ENCODE data around the gene STAG2.

Gene STAG2

DNA sequence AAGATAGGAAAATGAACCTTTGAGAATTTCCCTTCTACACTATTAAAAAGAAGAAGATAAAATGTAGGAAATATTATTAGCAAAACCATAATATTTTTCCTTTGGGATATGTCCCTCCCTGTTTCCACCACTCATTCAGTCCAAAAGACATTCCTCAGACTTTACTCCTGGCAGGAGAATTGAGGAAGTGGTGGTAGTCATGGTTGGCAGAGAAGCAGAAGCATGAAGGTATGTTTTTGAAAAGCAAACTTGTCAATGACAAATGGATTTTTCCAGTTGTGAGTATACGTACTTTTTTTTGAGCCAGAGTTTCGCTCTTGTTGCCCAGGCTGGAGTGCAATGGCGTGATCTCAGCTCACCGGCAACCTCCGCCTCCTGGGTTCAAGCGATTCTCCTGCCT is 13.7 kb downstream of the STAG2 start:
- no peak for DNase-seq (ENCODE audit: low read depth)

DNA sequence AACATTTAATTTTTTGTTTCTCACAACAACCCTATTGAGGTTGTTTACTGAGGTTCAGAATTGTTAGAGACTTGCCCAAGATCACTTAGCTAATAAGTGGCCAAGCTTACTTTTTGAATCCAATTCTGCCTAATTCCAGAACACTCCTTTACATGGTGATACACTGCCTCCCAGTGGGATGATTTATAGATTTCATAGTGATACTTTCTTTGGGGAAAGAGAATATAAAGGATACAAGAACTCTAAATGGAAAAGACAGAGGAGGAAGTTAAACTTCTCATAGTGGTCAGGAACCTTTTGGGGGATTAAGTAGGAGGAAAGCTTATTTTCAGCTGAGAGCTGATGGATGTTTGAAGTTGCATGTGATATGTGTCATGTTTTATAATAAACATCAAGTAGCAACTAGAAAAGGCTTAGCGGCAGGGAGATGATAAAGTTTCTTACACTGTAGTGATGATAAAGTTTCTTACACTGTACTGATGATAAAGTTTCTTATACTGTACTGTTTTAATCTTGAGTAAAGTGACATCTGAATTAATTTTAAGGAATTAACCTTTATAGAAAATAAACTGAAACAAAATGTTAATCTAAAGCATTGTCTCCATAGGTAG is 15.3 kb downstream of the STAG2 start:
- no peak for DNase-seq (ENCODE audit: low read depth)

DNA sequence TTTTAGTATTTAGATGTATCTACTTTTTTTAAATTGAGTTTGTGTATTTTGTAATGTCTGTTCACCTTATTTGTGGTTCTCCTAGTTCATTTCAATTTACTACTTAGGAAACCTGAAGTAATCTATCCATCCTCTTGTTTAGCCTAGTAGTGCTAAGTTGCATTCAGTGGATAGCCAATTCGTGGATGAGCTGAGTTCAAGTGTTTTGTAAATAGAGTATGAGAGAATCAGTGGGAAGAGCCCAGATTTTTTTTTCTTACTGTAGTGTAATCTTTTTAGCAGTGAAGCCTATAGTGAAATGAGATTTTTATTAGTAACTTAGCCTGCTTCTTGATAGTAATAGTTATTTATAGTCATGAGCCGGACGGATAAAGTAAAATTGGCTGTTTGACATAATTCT is 21.7 kb downstream of the STAG2 start:
- DNase-seq (ENCODE audit: low read depth): no peak

DNA sequence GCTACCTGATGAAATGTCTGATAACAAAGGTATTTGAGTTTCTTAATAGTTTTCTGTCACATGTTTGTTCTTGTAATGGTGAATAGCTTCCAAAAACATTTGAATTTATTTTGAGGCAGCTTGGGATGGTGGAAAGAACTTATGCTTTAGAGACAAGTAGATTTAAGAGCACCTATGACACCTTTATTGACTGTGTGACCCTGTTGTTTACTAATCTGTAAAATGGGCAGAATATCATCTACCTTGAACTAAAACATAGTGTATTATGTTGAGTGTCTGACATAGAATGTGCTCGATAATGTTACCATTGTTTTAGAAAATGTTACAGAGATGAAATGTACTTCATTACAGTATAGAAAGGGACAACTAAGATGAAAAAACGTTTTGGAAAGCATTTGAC is 24.9 kb downstream of the STAG2 start:
- no peak for DNase-seq (ENCODE audit: low read depth)

DNA sequence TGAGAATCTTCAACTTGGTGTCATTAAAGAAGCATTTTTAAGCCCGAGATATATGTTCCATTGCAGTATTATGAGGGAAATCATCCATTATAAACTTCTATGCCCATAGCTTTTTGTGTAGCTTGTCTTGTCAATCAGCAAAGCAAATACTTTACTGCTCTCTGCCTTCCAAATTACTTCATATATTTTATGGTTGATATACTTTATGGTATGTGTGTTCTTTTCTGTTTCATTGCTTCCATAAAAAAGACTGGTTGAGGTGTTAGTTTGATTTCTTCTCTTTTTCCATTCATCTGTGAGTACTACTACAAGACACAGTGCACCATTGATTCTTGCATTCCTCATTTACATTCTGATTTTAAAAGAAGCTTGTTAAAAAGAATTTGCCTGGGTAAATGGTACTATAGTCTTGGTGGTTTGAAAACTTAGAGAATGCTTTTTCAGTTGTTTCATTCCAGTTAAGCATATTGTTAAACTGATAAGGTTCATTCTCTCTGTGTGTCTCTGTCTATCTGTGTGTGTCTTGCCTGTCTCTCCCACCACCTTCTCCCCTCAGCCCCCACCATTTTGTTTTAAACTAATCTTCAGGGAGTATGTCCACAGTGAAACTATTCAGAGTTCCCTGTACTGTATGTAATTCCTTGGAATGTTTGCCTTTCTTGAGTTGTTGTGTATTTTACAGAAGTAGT is 27.1 kb downstream of the STAG2 start:
- no peak for DNase-seq (ENCODE audit: low read depth)

DNA sequence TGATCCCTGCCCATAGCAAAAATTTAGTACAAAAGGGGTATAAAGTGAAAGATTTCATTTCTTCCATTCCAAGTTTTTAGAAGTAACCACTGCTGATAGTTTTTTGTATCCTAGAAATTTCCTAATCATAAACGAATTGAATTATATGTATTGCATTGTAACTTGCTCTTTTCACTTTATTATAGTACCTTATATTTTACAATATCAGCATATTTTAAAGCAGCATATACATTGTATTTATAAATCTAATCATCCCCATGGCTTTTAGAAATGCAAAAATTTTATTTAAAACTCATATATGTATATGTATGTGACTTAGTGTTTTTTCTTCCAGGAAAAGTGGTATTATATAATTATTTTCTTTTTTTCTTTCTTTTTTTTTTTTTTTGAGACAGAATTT is 27.7 kb downstream of the STAG2 start:
- DNase-seq (ENCODE audit: low read depth): no peak

DNA sequence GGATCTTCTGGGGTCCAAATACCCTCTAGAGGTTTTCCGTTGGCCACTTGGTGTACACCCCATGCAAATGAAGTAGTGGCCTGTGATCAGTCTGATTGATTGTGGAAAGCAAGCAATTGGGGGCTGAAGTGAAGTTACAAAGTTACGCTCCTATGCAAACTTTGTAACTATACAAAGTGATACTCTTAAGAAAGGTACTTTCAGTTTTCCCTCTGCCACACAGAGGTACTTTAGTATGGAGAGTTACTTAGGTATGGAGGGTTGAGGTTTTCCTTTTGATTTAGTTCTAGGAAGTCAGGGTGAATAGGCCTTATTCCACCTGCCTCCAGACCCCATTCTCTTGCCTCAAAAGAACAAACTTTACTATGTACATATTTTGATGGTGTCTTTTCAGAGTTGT is 28.7 kb downstream of the STAG2 start:
- DNase-seq (ENCODE audit: low read depth): no peak

DNA sequence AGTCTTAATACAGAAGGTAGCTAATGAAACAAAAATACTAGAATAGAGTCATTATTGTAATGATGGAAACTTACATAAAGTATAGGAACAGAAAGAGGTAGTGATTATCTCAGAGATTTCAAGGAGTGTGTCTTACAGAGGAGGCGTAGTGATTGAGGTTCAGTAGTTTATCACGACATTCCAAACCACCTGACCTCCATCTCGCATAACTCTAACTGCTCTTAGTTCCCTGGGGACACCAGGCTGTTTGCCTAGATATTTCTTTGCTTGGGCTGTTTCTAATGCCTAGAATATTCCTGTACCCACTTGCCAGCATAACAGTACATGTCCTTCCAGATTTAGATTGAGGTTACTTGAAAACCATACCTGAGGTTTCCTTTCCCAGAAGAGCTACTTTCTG is 29.1 kb downstream of the STAG2 start:
- DNase-seq (ENCODE audit: low read depth): no peak

DNA sequence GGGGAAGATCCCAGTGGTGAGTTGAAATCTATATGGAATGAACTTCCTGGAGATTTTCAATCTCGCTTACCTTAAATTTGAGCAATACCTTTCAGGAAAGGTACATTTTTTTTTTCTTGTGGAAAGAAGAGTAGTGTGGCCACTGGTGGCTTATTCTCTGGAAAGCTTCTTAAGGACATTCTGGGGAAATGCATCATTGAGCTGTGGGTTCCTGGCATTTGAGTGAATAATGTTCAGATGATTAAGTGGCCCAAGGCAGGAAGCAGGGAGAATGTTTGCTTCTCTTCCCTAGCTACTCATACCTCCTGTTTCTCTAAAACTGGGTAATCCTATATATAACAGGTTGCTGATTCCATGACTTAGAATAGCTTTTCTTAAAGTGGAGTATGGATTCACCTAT is 31.8 kb downstream of the STAG2 start:
- no peak for DNase-seq (ENCODE audit: low read depth)

DNA sequence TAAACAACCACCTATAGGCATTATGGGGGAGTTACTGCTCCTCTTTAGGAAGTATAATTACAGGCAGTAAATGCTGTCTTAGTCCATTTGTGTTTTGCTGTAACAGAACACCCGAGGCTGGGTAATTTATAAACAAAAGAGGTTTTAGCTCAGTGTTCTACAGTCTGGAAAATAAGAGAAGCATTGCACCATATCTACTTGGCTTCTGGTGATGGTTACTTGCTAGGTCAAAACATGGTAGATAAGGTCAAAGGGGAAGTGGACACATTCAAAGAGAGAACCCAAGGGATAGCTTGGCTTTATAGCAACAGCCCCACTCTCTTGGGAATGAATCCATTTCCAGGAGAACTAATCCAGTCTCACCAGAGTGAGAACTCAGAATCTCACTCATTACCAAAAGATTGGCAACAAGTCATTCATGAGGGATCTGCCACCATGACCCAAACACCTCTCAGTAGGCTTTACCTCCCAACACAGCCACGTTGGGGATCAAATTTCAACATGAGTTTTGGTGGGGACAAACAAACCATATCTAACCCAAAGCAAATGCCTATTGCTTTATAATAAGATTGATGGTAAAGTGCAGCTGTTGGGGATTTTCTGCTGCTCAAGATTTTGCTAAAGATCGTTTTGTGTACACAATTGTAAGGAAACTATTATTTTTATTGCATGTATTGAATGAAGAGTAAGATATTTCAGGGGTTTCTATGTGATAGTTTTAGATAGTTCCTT is 32.6 kb downstream of the STAG2 start:
- DNase-seq (ENCODE audit: low read depth): no peak

DNA sequence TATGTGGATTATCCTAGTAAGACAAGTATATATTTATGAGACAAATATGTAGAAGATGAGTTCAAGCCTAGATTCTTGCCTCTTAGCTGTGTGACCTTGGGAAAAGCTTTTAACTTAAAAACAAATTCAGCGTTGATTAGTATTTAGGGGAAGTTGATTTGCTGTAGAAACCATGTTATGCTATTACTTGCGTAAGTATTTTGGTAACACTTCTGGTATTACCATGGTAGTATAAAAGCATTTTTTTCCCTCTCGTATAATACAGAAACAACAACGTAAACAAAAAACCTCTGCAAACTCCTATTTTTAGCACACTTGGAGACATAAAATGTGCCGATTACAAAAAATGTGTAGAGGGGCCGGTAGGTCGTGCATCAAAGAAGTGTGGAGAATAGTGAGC is 33.2 kb downstream of the STAG2 start:
- no peak for DNase-seq (ENCODE audit: low read depth)

DNA sequence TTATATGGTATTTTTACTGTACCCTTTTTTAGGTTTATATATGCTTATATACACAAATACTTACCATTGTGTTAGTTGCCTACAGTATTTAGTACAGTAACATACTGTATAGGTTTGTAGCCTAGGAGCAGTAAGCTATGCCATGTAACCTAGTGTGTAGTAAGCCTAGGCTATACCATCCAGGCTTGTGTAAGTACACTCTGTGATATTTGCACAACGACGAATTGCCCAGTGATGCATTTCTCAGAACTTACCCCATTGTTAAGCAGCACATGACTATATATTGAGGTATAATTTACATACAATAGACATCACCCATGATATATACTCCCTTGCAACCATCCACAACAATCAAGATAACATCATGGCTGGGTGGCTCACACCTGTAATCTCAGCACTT is 40.1 kb downstream of the STAG2 start:
- no peak for DNase-seq (ENCODE audit: low read depth)

DNA sequence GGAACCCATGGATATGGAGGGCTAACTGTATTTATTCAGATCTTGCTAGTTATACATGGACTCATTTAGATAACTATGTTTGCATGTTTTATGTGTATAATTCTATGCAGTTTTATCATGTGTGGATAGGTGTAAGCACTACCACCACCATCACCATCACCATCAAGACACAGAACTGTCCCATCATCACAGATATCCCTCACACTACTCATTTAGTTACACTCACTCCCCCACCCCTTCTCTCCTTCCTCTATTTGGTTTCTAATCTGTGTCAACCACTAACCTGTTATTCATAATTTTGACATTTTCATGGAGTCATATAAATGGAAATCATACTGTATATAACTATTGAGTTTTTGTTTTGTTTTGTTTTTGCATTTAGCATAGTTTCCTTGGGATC is 43.7 kb downstream of the STAG2 start:
- DNase-seq (ENCODE audit: low read depth): no peak

DNA sequence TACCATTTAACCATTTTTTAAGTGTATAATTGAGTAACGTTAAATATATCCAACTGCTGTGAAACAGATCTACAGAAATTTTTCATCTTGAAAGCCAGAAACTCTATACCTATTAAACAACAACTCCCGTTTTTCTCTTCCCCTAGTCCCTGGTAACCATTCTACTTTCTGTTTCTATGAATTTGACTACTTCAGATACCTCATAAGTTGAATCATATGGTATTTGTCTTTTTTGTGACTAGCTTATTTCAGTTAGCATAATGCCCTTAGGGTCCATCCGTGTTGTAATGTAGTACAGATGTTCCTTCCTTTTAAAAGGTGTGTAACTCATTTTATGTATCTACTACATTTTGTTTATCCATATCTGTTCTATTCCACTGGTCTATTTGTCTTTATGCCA is 48.7 kb downstream of the STAG2 start:
- DNase-seq (ENCODE audit: low read depth): no peak

DNA sequence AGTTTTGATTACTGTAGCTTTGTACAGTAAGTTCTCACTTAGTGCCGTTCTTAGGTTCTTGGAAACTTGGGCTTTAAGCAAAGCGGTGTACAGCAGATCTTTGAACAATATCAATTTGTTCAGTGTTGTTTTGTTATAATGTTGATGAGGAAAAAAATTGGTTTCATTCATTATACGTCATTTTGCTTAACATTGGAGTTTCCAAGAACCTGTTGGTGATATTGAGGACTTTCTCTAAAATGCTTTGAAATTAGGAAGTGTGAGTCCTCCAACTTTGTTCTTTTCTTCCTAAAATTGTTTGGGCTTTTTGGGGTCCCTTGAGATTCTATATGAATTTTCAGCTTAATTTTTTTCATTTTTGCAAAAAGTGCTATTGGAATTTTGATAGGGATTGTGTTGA is 49.1 kb downstream of the STAG2 start:
- no peak for DNase-seq (ENCODE audit: low read depth)

DNA sequence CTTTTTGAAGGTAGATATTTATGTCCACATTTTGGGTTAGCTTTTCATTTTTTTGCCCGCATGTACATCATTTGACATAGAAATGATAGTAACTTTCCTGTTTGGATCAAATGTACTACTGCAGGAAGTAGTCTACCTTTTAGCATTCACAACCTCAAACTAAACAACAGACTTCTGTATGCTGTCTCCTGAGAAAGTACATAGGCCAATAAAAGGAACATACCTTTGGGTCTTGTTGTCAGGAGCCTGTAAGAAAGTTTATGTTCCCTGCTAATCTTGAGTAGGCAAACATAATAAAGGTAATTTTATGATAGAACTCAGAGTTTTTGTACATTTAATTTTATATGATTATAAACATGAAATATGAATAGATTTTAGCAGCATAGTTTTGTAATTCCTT is 54.2 kb downstream of the STAG2 start:
- DNase-seq (ENCODE audit: low read depth): no peak

DNA sequence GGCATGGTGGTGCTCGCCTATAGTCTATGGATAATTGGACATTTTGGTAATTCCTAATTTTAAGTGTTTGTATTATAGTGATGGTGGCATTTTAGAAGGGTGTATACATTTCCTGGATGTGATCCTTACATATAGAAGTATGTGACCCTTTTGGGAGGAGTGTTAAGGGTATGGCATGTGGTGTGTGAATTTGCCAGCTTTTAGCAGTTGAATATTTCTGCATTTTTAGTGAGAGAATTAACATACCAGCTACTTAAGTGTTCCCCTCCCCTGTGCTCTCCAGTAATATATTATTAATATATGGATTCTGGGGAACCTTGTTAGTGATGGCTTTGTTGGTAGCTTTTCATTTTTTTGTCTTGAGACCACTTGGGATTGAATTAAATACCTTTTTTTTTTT is 55.3 kb downstream of the STAG2 start:
- no peak for DNase-seq (ENCODE audit: low read depth)

DNA sequence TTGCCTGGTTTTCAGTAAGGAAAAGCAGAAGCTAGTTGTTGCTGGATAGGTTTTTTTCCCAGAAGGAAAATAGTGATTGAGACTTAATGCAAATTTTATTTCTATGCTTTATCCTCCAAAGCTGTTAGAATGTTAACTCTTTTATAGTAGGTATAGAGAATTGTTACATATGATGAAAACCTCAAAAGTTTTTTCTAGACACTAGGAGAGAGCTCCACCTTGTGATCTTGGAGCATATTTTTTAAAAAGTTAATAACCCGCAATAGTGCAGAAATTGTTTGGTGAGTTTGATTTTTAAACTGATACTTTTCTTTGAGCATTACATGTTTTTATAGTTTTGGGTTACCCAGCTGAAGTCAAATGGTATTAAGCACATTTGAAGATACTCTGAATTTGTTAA is 56.5 kb downstream of the STAG2 start:
- DNase-seq (ENCODE audit: low read depth): no peak

DNA sequence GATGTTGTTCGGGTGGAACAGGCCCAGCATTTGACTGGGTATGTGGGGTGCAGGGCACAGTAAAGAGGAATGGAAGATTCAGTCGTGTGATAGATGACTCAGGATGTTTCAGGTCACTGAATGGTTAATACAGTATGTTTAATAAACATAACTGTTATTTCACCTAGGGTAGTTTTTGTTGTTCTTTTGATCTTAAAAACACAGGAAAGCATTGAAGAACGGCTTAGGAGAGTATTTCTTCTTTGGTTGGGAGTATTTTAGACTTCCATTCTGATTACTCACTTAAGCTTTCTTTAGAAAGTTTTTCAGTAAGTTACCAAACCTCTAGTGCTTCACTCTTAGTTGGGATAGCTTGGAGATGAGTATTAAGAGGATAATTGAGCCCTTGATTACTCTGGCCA is 62.3 kb downstream of the STAG2 start:
- no peak for DNase-seq (ENCODE audit: low read depth)

DNA sequence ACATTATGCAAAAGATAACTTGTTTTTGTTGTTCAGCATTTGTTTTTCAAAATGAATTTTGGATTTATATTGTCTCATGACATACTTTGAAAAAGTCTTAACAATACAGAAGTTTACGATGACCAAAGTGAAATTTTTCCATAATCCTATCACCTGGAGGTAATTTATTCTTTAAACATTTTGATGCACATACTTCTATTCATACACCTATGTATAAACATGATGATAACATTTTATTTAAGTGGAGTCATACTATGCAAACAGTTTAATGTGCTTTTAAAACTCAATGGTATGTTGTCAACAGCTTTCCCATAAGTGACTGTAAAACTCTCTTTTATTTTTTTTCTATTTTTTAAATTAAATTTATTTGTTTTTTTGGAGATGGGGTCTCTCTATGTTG is 65.0 kb downstream of the STAG2 start:
- no peak for DNase-seq (ENCODE audit: low read depth)

DNA sequence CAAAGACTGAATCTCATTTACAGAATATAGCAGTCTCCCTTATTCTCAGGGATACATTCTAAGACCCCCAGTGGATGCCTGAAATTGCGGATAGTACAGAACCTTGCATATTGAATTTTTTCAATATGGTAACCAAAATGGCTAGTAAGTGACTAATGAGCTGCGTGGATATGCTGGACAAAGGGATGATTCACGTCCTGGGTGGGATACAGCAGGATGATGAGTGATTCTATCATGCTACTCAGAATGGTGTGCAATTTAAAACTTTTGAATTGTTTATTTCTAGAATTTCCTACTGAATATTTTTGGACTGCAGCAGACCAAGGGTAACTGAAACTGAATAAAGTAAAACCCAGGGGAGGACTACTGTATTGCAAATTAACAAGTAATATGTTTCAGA is 66.7 kb downstream of the STAG2 start:
- DNase-seq (ENCODE audit: low read depth): no peak

DNA sequence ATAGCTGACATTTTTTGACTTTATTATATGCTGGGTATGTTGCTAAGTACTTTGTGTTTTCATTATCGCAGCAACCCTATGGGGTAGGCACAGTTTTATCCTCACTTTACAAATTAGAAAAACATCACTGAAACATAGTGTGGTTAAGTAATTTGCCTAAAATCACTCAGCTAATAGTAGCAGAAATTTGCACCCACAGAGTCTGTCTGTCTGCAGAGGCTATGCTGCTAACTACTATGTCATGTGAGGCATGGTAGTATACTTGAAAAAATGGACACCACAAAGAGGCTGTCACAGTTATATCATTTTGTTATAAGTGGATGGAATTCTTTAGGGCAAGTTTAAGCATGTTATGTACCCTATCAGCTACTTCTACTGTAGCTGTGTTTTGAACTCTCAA is 69.0 kb downstream of the STAG2 start:
- DNase-seq (ENCODE audit: low read depth): no peak

DNA sequence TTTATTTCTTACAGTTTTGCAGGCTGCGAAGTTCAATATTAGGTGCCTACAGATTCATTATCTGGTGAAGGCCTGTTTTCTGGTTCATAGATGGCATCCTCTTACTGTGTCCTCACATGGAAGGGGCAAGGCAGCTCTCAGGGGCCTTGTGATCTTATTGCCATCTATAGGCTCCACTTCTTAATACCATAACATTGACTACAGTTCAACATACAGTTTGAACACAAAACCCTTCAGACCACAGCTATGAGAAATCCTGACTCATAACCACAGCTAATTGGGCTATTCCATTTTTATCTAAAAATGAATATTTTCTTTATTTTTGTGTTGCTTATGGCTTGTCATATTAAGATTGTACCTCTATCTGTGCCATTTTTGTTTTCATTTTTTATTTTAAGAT is 72.3 kb downstream of the STAG2 start:
- no peak for DNase-seq (ENCODE audit: low read depth)

DNA sequence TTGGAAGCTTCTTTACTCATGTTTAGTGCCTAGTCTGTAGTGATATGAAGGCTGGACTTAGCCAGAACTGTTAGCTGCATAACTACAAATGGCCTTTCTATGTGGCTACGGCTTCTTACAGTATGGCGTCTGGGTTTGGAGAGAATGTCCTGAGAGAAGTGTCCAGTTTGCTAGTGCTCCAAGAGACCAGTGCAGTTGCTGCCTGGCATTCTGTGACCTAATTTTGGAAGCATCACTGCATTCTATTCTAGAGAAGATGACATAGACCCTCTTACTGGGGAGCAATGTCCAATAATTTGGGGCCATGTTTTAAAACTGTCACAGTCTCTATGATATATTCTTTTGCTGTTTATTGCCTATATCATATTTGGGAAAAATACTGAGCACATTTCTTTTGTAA is 74.2 kb downstream of the STAG2 start:
- no peak for DNase-seq (ENCODE audit: low read depth)
